ENCODE results near the gene CSNK1G1. TPM values are rescaled to one million over a fixed set of nuclear protein-coding genes. Genes with fewer than 3 reads are reported as not detected.

The CSNK1G1 gene
- total and polyA plus RNA-seq, 2 of the 4 experiments (the other 2 are of a cell fraction) = 7.4 to 29.4 TPM

GRCh38 chr15:64398575-64398974 is 42.6 kb upstream of the CSNK1G1 start:
- Histone ChIP-seq H3K36me3 (ENCODE audit: control insufficient read depth, insufficient read depth, low read length) (peaks cover 44% of the 10 kb centered on the region), H2BK20ac (ENCODE audit: low read depth, low read length) (no peak overlapping the region), H3K27ac (ENCODE audit: insufficient read depth, low read length) (no peak overlapping the region), H2BK5ac (ENCODE audit: low read depth, low read length, poor library complexity, severe bottlenecking) (no peak overlapping the region), H3K9me3 (ENCODE audit: control insufficient read depth, insufficient read depth, low read length) (no peaks in the 10 kb centered on the region), H2BK120ac (ENCODE audit: low read depth, low read length) (no peak overlapping the region), H4K20me1 (ENCODE audit: insufficient read depth, low read length) (no peaks in the 10 kb centered on the region), H3K4ac (ENCODE audit: low read depth, low read length) (no peak overlapping the region), H4K5ac (ENCODE audit: low read depth, low read length) (no peak overlapping the region), H3K9me1 (ENCODE audit: insufficient read depth, low read length) (no peaks in the 10 kb centered on the region), H3K56ac (ENCODE audit: extremely low read depth, insufficient read depth, low read length) (no peak overlapping the region), H3K14ac (replicated peaks; ENCODE audit: low read depth, low read length) (no peak overlapping the region), H3K4me1 (ENCODE audit: control insufficient read depth, insufficient read depth, low read length) (no peaks in the 10 kb centered on the region), H2AK5ac (ENCODE audit: low read depth, low read length) (no peak overlapping the region), H4K91ac (ENCODE audit: insufficient read depth, low read depth, low read length) (no peak overlapping the region), H2BK15ac (ENCODE audit: low read depth, low read length) (no peak overlapping the region), H3K23ac (ENCODE audit: low read depth, low read length) (no peak overlapping the region), H3K27me3 (ENCODE audit: control insufficient read depth, insufficient read depth, low read length) (no peaks in the 10 kb centered on the region), H2AFZ (replicated peaks; ENCODE audit: low read length, poor library complexity) (no peak overlapping the region), H4K8ac (ENCODE audit: low read depth in 2 of 2, low read length in 2 of 2) (no peak overlapping the region), H3K4me3 (ENCODE audit: insufficient read depth, low read depth, low read length) (no peak overlapping the region), H3K9ac (ENCODE audit: low read depth, low read length) (no peak overlapping the region), H3K79me1 (ENCODE audit: low read depth in 1 of 2, low read length in 2 of 2) (peaks cover 0 to 3% of the 10 kb centered on the region in 2 experiments; a peak in 2 of 4 replicates), H3K18ac (ENCODE audit: low read depth, low read length) (no peak overlapping the region), H2AK9ac (replicated peaks; ENCODE audit: low read depth, low read length, poor library complexity) (no peak overlapping the region), H3K4me2 (ENCODE audit: low read depth, low read length) (no peak overlapping the region)
- intact Hi-C loops (cut with micrococcal nuclease) (no loop called here), dilution Hi-C loops (cut with HindIII; ENCODE audit: low sequenced_read_pairs, unreplicated experiment) (no loop called here), in situ Hi-C loops (cut with MboI; ENCODE audit: low sequenced_read_pairs) (no loop called here)
- POLR2A ChIA-PET (ENCODE audit: unreplicated experiment) = no interaction called here
- CTCF ChIA-PET = interaction anchor here (0.6 to 1.1 kb wide), 2 partner anchors 10 to 211 kb away, joined by 3 to 4 read pairs; no protein-coding TSS in a partner anchor
- BruUV-seq (replicated peaks) = no TSS peak
- TF ChIP-seq RFX5 (IDR thresholded peaks at IDR 0.05; ENCODE audit: low read depth, low read length) = no peak
- TF ChIP-seq SMC3 (IDR thresholded peaks at IDR 0.05; ENCODE audit: low read depth, low read length) = no peak
- TF ChIP-seq CTCF (conservative IDR thresholded peaks at IDR 0.05; ENCODE audit: low read depth, low read length) = no peak
- TF ChIP-seq MAFK (IDR thresholded peaks at IDR 0.05; ENCODE audit: low read depth, low read length) = no peak
- DNase-seq = no peak
- no CpG with 5 or more reads among the region's 2 CpGs for whole genome bisulfite sequencing, 2 experiments (ENCODE audit: extremely low coverage in 2 of 2, insufficient read length in 1 of 2)
- no peak for ATAC-seq (ENCODE audit: low read depth)
